GM21529 (cell line): ENCODE results near the gene RPS25.
"Not testable (repeated sequence)": the region's sequence is repeated elsewhere in the genome, so short reads cannot be mapped to it uniquely, and the experiment has no call there.

Experiments used
- ATAC-seq: cut with Tn5 transposase; IDR thresholded peaks from one replicate; pipeline ENCODE4 v1.9.1; 2021; ENCODE audit not compliant: unreplicated experiment

Gene RPS25

DNA sequence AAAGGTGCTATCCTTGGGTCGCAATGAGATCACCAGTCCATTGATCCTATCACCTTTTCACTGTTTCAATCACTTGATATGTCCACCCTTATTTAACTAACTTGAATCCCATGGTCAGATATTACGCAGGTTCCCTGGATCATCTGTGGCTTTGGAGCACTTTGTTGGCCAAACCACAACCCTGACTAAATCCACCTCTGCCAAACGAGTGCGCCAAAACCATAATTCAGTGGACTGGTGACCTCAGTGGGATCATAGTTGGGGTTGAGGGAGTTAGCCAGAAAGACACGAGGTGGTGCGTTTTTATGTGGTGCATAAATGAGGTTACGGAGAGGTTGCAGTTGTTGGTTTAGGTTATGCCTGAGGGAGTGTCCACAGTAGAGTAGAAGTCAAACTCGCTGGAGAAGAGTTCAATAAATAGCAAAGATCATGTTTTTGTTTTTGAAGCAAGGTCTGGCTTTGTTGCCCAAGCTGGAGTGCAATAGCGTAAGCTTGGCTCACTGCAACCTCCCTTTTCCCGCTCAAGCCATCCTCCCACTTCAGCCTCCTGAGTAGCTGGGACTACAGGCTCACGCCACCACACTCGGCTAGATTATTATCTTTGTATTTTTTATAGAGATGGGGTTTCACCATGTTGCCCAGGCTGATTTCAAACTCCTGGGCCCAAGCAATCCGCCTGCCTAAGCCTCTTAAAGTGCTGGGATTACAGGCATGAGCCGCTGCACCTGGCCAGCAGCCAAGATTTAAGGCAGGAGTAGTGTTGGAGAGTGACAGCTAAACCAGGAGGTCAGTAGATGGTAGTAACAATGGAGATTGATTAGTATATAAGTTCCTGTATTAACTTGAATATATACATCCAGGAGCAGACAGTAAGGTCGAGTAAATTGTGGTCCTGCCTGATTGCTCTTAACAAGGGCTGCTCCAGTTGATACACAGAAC is 42.1 kb downstream of the RPS25 start:
- no peak for ATAC-seq

DNA sequence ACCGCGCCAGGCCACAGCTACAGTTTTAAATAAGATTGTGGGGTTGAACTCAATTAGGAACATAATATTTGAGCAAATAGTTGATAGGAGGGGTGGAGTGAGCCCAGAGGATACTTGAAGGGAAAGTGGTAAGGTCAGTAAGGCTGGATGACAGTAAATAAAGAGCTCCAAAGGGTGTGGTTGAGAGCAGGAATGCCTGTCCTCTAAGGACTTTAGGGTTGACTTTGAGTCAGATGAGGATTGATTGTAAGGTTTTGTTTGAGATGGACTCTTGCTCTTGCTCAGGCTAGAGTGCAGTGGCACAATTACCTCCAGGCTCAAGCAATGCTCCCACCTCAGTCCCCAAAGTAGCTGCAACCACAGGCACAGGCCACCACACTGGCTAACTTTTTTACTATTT is 44.2 kb downstream of the RPS25 start:
- no peak for ATAC-seq

DNA sequence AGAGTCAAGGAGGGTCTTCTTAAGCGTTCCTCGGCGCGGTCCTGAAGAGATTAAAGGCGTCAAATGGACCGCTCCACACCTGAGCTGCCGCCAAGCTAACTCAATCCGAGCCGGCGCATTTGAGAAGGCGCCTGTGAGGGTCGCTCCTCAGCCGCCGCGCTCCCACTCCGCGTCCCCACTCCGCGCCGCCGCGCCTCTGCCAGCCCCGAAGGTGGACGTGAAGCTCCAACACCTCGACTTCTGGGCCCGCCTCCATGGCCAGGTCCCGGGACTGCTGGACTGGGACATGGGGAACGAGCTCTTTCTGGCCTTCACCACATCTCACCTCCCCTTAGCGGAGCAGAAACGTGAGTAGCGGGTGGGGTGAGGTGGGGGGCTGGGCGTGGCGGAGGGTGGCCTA is 46.5 kb downstream of the RPS25 start, which contains the start of gene FOXR1:
Gene FOXR1, plus strand, starts transcription at position 116 of the 400 bp plus-strand sequence. Its CDS starts 171 bp downstream, at position 287.
- ATAC-seq: no peak

- not testable (repeated sequence) for ATAC-seq
These were observed 48.6 kb downstream of the RPS25 start for GRCh38 chr11:118969508-118969907.
